Endodermal cell (in vitro differentiated cells): Measurements from ENCODE around the gene TMEM259. TPM values are rescaled to one million over a fixed set of nuclear protein-coding genes. Genes with fewer than 3 reads are reported as not detected.
A peak's percentile ranks its signal among the peaks of the same experiment; 100 is the strongest.

Source experiments
- DNase-seq: peaks from one replicate; pipeline ENCODE4 v3.0.0-alpha.2; 2017
- H3K27ac ChIP-seq: 2 replicates; pipeline ENCODE4 v1.5.1; 2013; ENCODE audit warnings: mild to moderate bottlenecking, low read depth, low read length, moderate library complexity
- H3K27me3 ChIP-seq: 2 replicates; pipeline ENCODE4 v1.6.1; 2013; ENCODE audit warnings: mild to moderate bottlenecking, low read length, moderate library complexity; ENCODE audit not compliant: insufficient read depth, control insufficient read depth, poor library complexity, severe bottlenecking
- H3K36me3 ChIP-seq: 2 replicates; pipeline ENCODE4 v1.7.0; 2013; ENCODE audit warnings: mild to moderate bottlenecking, low read length, moderate library complexity; ENCODE audit not compliant: control insufficient read depth, insufficient read depth
- H3K4me1 ChIP-seq: one replicate; pipeline ENCODE4 v1.7.0; 2013; ENCODE audit warnings: low read length; ENCODE audit not compliant: control insufficient read depth, insufficient read depth
- H3K4me3 ChIP-seq: 2 replicates; pipeline ENCODE4 v1.5.1; 2013; ENCODE audit warnings: mild to moderate bottlenecking, low read length, moderate library complexity
- H3K9ac ChIP-seq: 2 replicates; pipeline ENCODE4 v1.6.1; 2013; ENCODE audit warnings: mild to moderate bottlenecking, low read length, moderate library complexity; ENCODE audit not compliant: poor library complexity, severe bottlenecking; ENCODE audit errors: extremely low read depth
- H3K9me3 ChIP-seq: 2 replicates; pipeline ENCODE4 v1.6.1; 2013; ENCODE audit warnings: mild to moderate bottlenecking, low read length, moderate library complexity; ENCODE audit not compliant: control insufficient read depth
- H3K27ac Mint-ChIP-seq: 2 replicates; pipeline ENCODE4 v1.8.0; 2020; ENCODE audit warnings: mixed read lengths
- H3K27me3 Mint-ChIP-seq: 2 replicates; pipeline ENCODE4 v1.8.0; 2021; ENCODE audit warnings: mild to moderate bottlenecking, mixed read lengths; ENCODE audit not compliant: insufficient read depth
- H3K36me3 Mint-ChIP-seq: 2 replicates; pipeline ENCODE4 v1.8.0; 2020; ENCODE audit warnings: low read depth, mixed read lengths
- H3K4me1 Mint-ChIP-seq: 2 replicates; pipeline ENCODE4 v1.8.0; 2020; ENCODE audit warnings: mixed read lengths
- H3K4me3 Mint-ChIP-seq: 2 replicates; pipeline ENCODE4 v1.8.0; 2020; ENCODE audit warnings: mild to moderate bottlenecking, moderate library complexity, mixed read lengths
- H3K9me3 Mint-ChIP-seq: 2 replicates; pipeline ENCODE4 v1.8.0; 2020; ENCODE audit warnings: mild to moderate bottlenecking, mixed read lengths
- WGBS, 2 experiments: methylation state at CpG; one replicate each; pipeline versions ENCODE4 v1.1.5 to v1.1.7; 2013; ENCODE audit warnings: missing lambda C conversion rate in 2 of 2, mixed read lengths in 1 of 2; ENCODE audit not compliant: insufficient coverage in 1 of 2, insufficient read length in 1 of 2; 5-methylcytosine and 5-hydroxymethylcytosine counted together
- total RNA-seq, 2 donors: library from RNA; stranded (reverse); fragmentation: NEBNext Ultra II Directional in 1 of 2; extraction: Animal tissue kit (Norgen Biotek cat#: 25700) in 1 of 2; gene quantifications; 2 replicates in 1 of 2; 3 replicates in 1 of 2; pipeline ENCODE4 v1.2.1, GENCODE V29; 2021
- TF ChIP-seq, protein P1 (sequence below): fragments of 200-600 bp; sonication (generic); conservative IDR thresholded peaks from 2 replicates; pipeline ENCODE4 v1.5.0; 2021; ENCODE audit warnings: antibody characterized with exemption, mild to moderate bottlenecking

Gene TMEM259
- total RNA-seq, 2 donors from 2014 or later, result 157 to 176 TPM

DNA sequence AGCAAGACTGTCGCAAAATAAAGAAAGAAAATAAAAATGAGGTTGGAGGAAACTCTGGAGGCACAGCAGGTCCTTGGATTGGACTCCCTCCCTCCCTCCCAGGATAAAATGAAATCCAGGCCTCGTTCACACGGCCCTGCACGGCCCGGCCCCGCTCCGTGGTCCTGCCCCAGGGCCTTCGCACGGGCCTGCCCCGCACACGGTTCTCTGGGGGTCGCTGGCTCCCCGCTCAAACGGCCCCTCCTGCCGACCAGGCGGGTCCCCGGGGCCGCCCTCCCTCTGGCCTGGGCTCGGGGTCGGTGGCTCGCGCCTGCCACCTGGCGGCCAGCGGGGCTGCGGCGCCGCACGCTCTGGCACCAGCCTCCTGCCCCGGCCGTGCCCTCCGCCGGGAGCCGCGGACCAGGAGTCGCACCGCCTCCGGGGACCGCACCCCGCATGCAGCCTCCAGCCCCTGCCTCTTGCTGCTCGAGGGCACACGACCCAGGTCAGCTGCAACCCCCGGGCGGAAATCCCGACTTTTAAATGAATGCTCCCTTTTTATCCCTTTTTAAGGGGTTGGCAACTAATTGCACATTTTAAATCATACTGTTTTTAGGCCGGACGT is 38.3 kb downstream of the TMEM259 start:
- Histone ChIP-seq H3K9me3 (no peaks in the 10 kb centered on the region), H3K27ac (no peak overlapping the region), H3K4me3 (no peak overlapping the region), H3K36me3 (peaks cover 13% of the 10 kb centered on the region), H3K9ac (no peak overlapping the region), H3K4me1 (peaks cover 7% of the 10 kb centered on the region), H3K27me3 (no peaks in the 10 kb centered on the region)
- Mint-ChIP-seq H3K4me1 (peaks cover 11% of the 10 kb centered on the region), H3K9me3 (no peaks in the 10 kb centered on the region), H3K4me3 (no peak overlapping the region), H3K36me3 (peaks cover 11% of the 10 kb centered on the region), H3K27ac (no peak overlapping the region), H3K27me3 (no peaks in the 10 kb centered on the region)
- peak; percentile 93 for DNase-seq
- TF ChIP-seq, protein P1, sequence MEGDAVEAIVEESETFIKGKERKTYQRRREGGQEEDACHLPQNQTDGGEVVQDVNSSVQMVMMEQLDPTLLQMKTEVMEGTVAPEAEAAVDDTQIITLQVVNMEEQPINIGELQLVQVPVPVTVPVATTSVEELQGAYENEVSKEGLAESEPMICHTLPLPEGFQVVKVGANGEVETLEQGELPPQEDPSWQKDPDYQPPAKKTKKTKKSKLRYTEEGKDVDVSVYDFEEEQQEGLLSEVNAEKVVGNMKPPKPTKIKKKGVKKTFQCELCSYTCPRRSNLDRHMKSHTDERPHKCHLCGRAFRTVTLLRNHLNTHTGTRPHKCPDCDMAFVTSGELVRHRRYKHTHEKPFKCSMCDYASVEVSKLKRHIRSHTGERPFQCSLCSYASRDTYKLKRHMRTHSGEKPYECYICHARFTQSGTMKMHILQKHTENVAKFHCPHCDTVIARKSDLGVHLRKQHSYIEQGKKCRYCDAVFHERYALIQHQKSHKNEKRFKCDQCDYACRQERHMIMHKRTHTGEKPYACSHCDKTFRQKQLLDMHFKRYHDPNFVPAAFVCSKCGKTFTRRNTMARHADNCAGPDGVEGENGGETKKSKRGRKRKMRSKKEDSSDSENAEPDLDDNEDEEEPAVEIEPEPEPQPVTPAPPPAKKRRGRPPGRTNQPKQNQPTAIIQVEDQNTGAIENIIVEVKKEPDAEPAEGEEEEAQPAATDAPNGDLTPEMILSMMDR, result peak; percentile 96
- WGBS, 2 experiments, result 9 to 12% methylated on average over 31 to 46 of the region's 46 CpGs

DNA sequence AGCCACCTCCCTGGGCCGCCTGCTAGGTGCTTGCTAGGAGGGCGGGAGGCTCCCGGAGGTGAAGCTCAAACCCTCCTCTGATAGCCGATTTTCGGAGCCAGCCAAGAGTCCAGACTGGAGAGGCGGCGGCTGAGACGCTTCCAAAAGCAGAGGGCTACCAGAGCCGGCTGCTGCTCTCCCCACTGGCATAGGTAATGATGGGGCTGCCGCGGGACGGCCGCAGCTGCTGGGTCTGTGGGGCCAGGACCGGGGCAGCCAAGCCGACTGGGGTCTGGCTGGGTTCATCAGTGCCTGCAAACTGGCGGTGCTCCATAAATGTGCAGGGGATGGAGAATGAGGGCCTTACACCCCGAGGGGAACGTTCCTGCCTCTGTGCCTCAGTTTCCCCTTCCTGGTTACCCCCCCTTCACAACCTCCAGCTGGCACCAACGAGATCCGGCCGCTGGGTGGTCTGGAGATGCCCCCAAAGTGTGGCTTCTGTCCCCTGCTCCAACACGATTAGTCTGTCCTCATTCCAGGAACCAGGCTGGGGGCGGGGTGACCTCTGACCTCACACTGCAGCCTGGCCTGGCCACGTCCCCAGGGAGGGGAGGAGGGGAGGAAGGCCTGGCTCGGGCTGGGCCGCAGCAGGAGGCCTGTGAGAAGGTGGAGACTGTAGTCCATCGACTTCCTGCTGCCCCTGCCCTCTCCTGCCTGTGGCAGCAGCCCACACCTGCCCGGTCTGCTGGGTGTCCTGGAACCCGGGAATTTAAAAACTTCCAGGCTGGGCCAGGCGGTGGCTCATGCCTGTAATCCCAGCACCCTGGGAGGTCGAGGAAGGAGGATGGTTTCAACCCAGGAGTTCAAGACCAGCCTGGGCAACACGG is 40.6 kb downstream of the TMEM259 start:
- peak overlapping the region; percentile 36 for H3K27ac ChIP-seq
- H3K4me3 ChIP-seq, result no peak overlapping the region
- H3K4me1 ChIP-seq, result peaks cover 7% of the 10 kb centered on the region
- no peaks in the 10 kb centered on the region for H3K27me3 ChIP-seq
- peaks cover 11% of the 10 kb centered on the region for H3K4me1 Mint-ChIP-seq
- H3K36me3 ChIP-seq, result no peaks in the 10 kb centered on the region
- TF ChIP-seq, protein P1, result no peak
- no peaks in the 10 kb centered on the region for H3K27me3 Mint-ChIP-seq
- H3K9me3 Mint-ChIP-seq, result no peaks in the 10 kb centered on the region
- no peaks in the 10 kb centered on the region for H3K9me3 ChIP-seq
- H3K9ac ChIP-seq, result peak overlapping the region; percentile 18
- WGBS, 2 experiments, result 61 to 69% methylated on average over 15 to 31 of the region's 32 CpGs
- peak overlapping the region; percentile 37 for H3K4me3 Mint-ChIP-seq
- H3K27ac Mint-ChIP-seq, result peak overlapping the region; percentile 86
- peak; percentile 91 for DNase-seq
- H3K36me3 Mint-ChIP-seq, result no peaks in the 10 kb centered on the region

DNA sequence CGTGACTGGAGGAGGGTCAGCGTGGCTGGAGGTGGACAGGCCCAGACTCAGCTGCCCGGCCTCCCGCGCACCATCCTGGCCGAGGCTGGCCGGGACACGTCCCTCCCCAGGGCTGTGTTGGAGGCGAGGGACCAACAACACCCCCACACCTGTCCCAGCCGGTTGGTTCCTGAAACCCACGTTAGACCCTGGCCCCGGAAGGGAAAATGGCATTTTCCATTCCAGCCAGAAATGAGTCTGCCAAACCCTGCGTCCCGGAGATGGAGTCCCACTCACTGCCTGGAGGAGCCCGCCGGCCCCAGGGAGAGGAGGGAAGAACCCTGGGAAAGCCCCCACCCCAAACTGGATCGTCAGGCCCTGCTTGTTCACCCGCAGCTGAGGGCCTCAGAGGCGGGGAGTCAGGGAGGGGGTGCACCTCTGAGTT is 41.6 kb downstream of the TMEM259 start:
- TF ChIP-seq, protein P1, result no peak
- no peak overlapping the region for H3K27ac Mint-ChIP-seq

More for the DNA sequence above, 41.6 kb downstream of the TMEM259 start:
- Mint-ChIP-seq H3K4me3 (no peak overlapping the region), H3K36me3 (no peaks in the 10 kb centered on the region), H3K4me1 (peaks cover 6% of the 10 kb centered on the region), H3K27me3 (no peaks in the 10 kb centered on the region), H3K9me3 (no peaks in the 10 kb centered on the region)
- no peaks in the 10 kb centered on the region for H3K9me3 ChIP-seq
- H3K27me3 ChIP-seq, result no peaks in the 10 kb centered on the region
- H3K36me3 ChIP-seq, result no peaks in the 10 kb centered on the region
- WGBS, 2 experiments, result 92 to 95% methylated on average over 14 to 17 of the region's 19 CpGs
- H3K27ac ChIP-seq, result no peak overlapping the region
- H3K9ac ChIP-seq, result no peak overlapping the region
- no peak for DNase-seq
- H3K4me1 ChIP-seq, result peaks cover 7% of the 10 kb centered on the region
- no peak overlapping the region for H3K4me3 ChIP-seq
